ENCODE results near the gene ZC3H10. TPM values are rescaled to one million over a fixed set of nuclear protein-coding genes. Genes with fewer than 3 reads are reported as not detected.
A peak's percentile ranks its signal among the peaks of the same experiment; 100 is the strongest.

ZC3H10 gene
- total RNA-seq, 1 donor from 2014 or later, result 2.0 TPM

- no peak for DNase-seq (ENCODE audit: extremely low spot score in 2 of 2)
Measured at GRCh38 chr12:56082382-56082781, 35.7 kb upstream of the ZC3H10 start.

GRCh38 chr12:56082967-56083366, 35.1 kb upstream of the ZC3H10 start:
- no peaks in the 10 kb centered on the region for H3K9me3 ChIP-seq
- H3K4me1 ChIP-seq, result peaks cover 8% of the 10 kb centered on the region
- DNase-seq (ENCODE audit: extremely low spot score in 2 of 2), result no peak
- no peak overlapping the region for H3K4me3 ChIP-seq
- intact Hi-C loops (cut with DNase I), result no loop called here
- TF ChIP-seq POLR2AphosphoS5 (IDR thresholded peaks at IDR 0.05; ENCODE audit: insufficient read depth in 1 of 2, low read depth in 1 of 2), result no peak
- no peak for TF ChIP-seq POLR2A (IDR thresholded peaks at IDR 0.05)
- TF ChIP-seq CTCF (IDR thresholded peaks at IDR 0.05), result no peak
- H3K36me3 ChIP-seq, result no peaks in the 10 kb centered on the region
- H3K27ac ChIP-seq, result no peak overlapping the region
- H3K27me3 ChIP-seq, result no peaks in the 10 kb centered on the region

More at GRCh38 chr12:56082382-56082781, 35.7 kb upstream of the ZC3H10 start:
- Histone ChIP-seq H3K4me1 (peaks cover 8% of the 10 kb centered on the region), H3K27me3 (no peaks in the 10 kb centered on the region), H3K9me3 (no peaks in the 10 kb centered on the region), H3K27ac (no peak overlapping the region), H3K4me3 (no peak overlapping the region), H3K36me3 (no peaks in the 10 kb centered on the region)
- TF ChIP-seq CTCF (IDR thresholded peaks at IDR 0.05) (no peak), POLR2A (IDR thresholded peaks at IDR 0.05) (no peak), POLR2AphosphoS5 (IDR thresholded peaks at IDR 0.05; ENCODE audit: insufficient read depth in 1 of 2, low read depth in 1 of 2) (no peak)
- intact Hi-C loops (cut with DNase I), result no loop called here

- H3K4me3 ChIP-seq, result no peak overlapping the region
- intact Hi-C loops (cut with DNase I), result no loop called here
- H3K27ac ChIP-seq, result no peak overlapping the region
- H3K27me3 ChIP-seq, result no peaks in the 10 kb centered on the region
- TF ChIP-seq POLR2AphosphoS5 (IDR thresholded peaks at IDR 0.05; ENCODE audit: insufficient read depth in 1 of 2, low read depth in 1 of 2) (no peak), CTCF (IDR thresholded peaks at IDR 0.05) (no peak), POLR2A (IDR thresholded peaks at IDR 0.05) (no peak)
- H3K9me3 ChIP-seq, result no peaks in the 10 kb centered on the region
- H3K4me1 ChIP-seq, result peaks cover 7% of the 10 kb centered on the region
- H3K36me3 ChIP-seq, result no peaks in the 10 kb centered on the region
- DNase-seq (ENCODE audit: extremely low spot score in 2 of 2), result no peak
Measured at GRCh38 chr12:56084958-56085543, 33.0 kb upstream of the ZC3H10 start.

- no peak for DNase-seq (ENCODE audit: extremely low spot score in 2 of 2)
- H3K27me3 ChIP-seq, result no peaks in the 10 kb centered on the region
- intact Hi-C loops (cut with DNase I), result no loop called here
- H3K9me3 ChIP-seq, result no peaks in the 10 kb centered on the region
- H3K4me3 ChIP-seq, result no peak overlapping the region
- H3K36me3 ChIP-seq, result no peaks in the 10 kb centered on the region
- H3K4me1 ChIP-seq, result no peaks in the 10 kb centered on the region
- TF ChIP-seq POLR2A (IDR thresholded peaks at IDR 0.05), result no peak
- peak in 1 of 2 donors; percentile 81 for TF ChIP-seq POLR2AphosphoS5 (IDR thresholded peaks at IDR 0.05; ENCODE audit: insufficient read depth in 1 of 2, low read depth in 1 of 2)
- H3K27ac ChIP-seq, result no peak overlapping the region
Measured at GRCh38 chr12:56086096-56086495, 32.0 kb upstream of the ZC3H10 start.

- H3K27me3 ChIP-seq, result no peaks in the 10 kb centered on the region
- TF ChIP-seq CTCF (IDR thresholded peaks at IDR 0.05) (no peak), POLR2AphosphoS5 (IDR thresholded peaks at IDR 0.05; ENCODE audit: insufficient read depth in 1 of 2, low read depth in 1 of 2) (no peak)
- H3K4me1 ChIP-seq, result no peaks in the 10 kb centered on the region
- H3K36me3 ChIP-seq, result no peaks in the 10 kb centered on the region
- DNase-seq (ENCODE audit: extremely low spot score in 2 of 2), result no peak
- H3K4me3 ChIP-seq, result no peak overlapping the region
- intact Hi-C loops (cut with DNase I), result no loop called here
- H3K27ac ChIP-seq, result no peak overlapping the region
- no peaks in the 10 kb centered on the region for H3K9me3 ChIP-seq
Measured at GRCh38 chr12:56086608-56087007, 31.5 kb upstream of the ZC3H10 start.

Data from vagina (tissue), 2 donors.